Measurements from ENCODE around the gene STAMBP.

DNA sequence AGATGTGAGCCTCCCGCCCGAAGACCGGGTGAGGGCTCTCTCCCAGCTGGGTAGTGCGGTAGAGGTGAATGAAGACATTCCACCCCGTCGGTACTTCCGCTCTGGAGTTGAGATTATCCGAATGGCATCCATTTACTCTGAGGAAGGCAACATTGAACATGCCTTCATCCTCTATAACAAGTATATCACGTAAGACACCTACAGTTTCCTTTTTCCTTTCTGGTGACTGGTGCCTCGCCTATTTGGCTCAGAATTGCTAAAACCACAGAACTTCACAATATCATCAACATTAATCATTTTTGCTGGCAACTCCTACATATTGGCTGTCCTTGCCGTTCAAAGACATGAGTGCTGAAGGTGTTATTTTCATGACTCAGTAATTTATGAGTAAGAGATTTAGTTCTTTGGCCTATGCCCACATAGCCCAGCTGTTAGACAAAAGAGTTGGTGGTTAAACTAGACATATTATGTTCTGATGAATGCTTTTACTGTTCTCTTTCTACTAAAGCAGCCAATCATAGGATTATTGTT is 2.2 kb downstream of the STAMBP start:
- TF ChIP-seq, protein P1, sequence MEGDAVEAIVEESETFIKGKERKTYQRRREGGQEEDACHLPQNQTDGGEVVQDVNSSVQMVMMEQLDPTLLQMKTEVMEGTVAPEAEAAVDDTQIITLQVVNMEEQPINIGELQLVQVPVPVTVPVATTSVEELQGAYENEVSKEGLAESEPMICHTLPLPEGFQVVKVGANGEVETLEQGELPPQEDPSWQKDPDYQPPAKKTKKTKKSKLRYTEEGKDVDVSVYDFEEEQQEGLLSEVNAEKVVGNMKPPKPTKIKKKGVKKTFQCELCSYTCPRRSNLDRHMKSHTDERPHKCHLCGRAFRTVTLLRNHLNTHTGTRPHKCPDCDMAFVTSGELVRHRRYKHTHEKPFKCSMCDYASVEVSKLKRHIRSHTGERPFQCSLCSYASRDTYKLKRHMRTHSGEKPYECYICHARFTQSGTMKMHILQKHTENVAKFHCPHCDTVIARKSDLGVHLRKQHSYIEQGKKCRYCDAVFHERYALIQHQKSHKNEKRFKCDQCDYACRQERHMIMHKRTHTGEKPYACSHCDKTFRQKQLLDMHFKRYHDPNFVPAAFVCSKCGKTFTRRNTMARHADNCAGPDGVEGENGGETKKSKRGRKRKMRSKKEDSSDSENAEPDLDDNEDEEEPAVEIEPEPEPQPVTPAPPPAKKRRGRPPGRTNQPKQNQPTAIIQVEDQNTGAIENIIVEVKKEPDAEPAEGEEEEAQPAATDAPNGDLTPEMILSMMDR (conservative IDR thresholded peaks at IDR 0.05 in 1 of 2, IDR thresholded peaks at IDR 0.05 in 1 of 2; ENCODE audit: low read depth in 1 of 2, low read length in 2 of 2), result no peak
- no peak for TF ChIP-seq EZH2 (IDR thresholded peaks at IDR 0.05; ENCODE audit: low read length, missing control alignments)
